ENCODE measurements around the gene SPRR1A. TPM values are rescaled to one million over a fixed set of nuclear protein-coding genes. Genes with fewer than 3 reads are reported as not detected.

SPRR1A gene
- total and polyA plus RNA-seq, 2 of the 13 experiments (the other 11 are each of a cell fraction or from before 2014, with no cell fraction given) = not detected

GRCh38 chr1:152970495-152970894 lies 13.4 kb upstream of the SPRR1A start, which contains the start of gene SPRR4 (continued):
- no peak for TF ChIP-seq EZH2 (conservative IDR thresholded peaks at IDR 0.05; ENCODE audit: low read depth, low read length)

- Histone ChIP-seq H3K4me3 (replicated peaks in 1 of 3; ENCODE audit: insufficient read depth in 1 of 3, low read depth in 2 of 3, low read length in 3 of 3) (no peak overlapping the region), H3K9me3 (ENCODE audit: low read length) (no peaks in the 10 kb centered on the region), H3K79me2 (ENCODE audit: insufficient read depth, low read length) (no peaks in the 10 kb centered on the region), H3K4me2 (ENCODE audit: low read depth, low read length) (no peak overlapping the region), H3K36me3 (replicated peaks in 1 of 2; ENCODE audit: control insufficient read depth in 1 of 2, insufficient read depth in 2 of 2, low read length in 2 of 2) (no peaks in the 10 kb centered on the region), H3K27ac (ENCODE audit: extremely low read length, insufficient read depth, low read length) (no peak overlapping the region), H3K4me1 (ENCODE audit: insufficient read depth, low read length) (no peaks in the 10 kb centered on the region), H4K20me1 (ENCODE audit: insufficient read depth, low read length) (no peaks in the 10 kb centered on the region), H2AFZ (ENCODE audit: low read length) (no peak overlapping the region), H3K9ac (ENCODE audit: insufficient read depth, low read depth, low read length) (no peak overlapping the region), H3K27me3 (ENCODE audit: control insufficient read depth in 1 of 2, insufficient read depth in 2 of 2, low read length in 2 of 2) (no peaks in the 10 kb centered on the region; a peak in 1 of 5 replicates)
- ChIA-PET CTCF (ENCODE audit: low intra/inter-chr PET ratio, low total read pairs) (no interaction called here), POLR2A (no interaction called here)
- DNase-seq (ENCODE audit: low spot score) (no peak), FAIRE-seq (no peak), ATAC-seq (no peak)
- no TSS peak for BruUV-seq (replicated peaks)
- in situ Hi-C loops (cut with HindIII; ENCODE audit: extremely low pct_ligation_motif_present, low pct_unique_long_range_greater_than_20kb) = no loop called here
- intact Hi-C loops (cut with micrococcal nuclease; ENCODE audit: unreplicated experiment) = no loop called here
- TF ChIP-seq, protein P1, sequence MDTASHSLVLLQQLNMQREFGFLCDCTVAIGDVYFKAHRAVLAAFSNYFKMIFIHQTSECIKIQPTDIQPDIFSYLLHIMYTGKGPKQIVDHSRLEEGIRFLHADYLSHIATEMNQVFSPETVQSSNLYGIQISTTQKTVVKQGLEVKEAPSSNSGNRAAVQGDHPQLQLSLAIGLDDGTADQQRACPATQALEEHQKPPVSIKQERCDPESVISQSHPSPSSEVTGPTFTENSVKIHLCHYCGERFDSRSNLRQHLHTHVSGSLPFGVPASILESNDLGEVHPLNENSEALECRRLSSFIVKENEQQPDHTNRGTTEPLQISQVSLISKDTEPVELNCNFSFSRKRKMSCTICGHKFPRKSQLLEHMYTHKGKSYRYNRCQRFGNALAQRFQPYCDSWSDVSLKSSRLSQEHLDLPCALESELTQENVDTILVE (CRISPR knock-in tag; IDR thresholded peaks at IDR 0.05) = no peak
- TF ChIP-seq NR2F1 (CRISPR knock-in tag; IDR thresholded peaks at IDR 0.05) (no peak), ZBTB8A (CRISPR knock-in tag; IDR thresholded peaks at IDR 0.05; ENCODE audit: borderline replicate concordance, low read depth) (no peak), SYNCRIP (IDR thresholded peaks at IDR 0.05; ENCODE audit: insufficient read depth, low read depth, low read length) (no peak), FLYWCH1 (CRISPR knock-in tag; IDR thresholded peaks at IDR 0.05) (no peak), ZSCAN5A (CRISPR knock-in tag; IDR thresholded peaks at IDR 0.05; ENCODE audit: borderline replicate concordance) (no peak), KMT2A (CRISPR knock-in tag; IDR thresholded peaks at IDR 0.05) (no peak), TBP (CRISPR knock-in tag; IDR thresholded peaks at IDR 0.05) (no peak), RFX3 (CRISPR knock-in tag; IDR thresholded peaks at IDR 0.05) (no peak), ZNF501 (CRISPR knock-in tag; IDR thresholded peaks at IDR 0.05) (no peak), ZNF24 (IDR thresholded peaks at IDR 0.05) (no peak), ETV5 (CRISPR knock-in tag; IDR thresholded peaks at IDR 0.05; ENCODE audit: borderline replicate concordance) (no peak)
- TF ChIP-seq, protein P2, sequence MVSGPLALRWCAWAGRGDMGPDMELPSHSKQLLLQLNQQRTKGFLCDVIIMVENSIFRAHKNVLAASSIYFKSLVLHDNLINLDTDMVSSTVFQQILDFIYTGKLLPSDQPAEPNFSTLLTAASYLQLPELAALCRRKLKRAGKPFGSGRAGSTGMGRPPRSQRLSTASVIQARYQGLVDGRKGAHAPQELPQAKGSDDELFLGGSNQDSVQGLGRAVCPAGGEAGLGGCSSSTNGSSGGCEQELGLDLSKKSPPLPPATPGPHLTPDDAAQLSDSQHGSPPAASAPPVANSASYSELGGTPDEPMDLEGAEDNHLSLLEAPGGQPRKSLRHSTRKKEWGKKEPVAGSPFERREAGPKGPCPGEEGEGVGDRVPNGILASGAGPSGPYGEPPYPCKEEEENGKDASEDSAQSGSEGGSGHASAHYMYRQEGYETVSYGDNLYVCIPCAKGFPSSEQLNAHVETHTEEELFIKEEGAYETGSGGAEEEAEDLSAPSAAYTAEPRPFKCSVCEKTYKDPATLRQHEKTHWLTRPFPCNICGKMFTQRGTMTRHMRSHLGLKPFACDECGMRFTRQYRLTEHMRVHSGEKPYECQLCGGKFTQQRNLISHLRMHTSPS (CRISPR knock-in tag; IDR thresholded peaks at IDR 0.05; ENCODE audit: low read depth) = no peak
- WGBS (ENCODE audit: low lambda C conversion rate) = 2% methylated on average over 4 of the region's 4 CpGs
Observed at GRCh38 chr1:152972196-152972886, 11.5 kb upstream of the SPRR1A start.

Data from HepG2 (cell line).